Stimulated activated CD8-positive, alpha-beta memory T cell treated with anti-CD3 and anti-CD28 coated beads, Interleukin-12 subunit alpha, Interleukin-12 subunit beta, amount 100 ng/mL, for 24 hours (primary cell): ENCODE measurements around the gene ADM5.

ENCODE experiments used
- DNase-seq: peaks from one replicate; pipeline ENCODE4 v3.0.0-alpha.2; 2020; ENCODE audit errors: extremely low read depth

Gene ADM5

DNA sequence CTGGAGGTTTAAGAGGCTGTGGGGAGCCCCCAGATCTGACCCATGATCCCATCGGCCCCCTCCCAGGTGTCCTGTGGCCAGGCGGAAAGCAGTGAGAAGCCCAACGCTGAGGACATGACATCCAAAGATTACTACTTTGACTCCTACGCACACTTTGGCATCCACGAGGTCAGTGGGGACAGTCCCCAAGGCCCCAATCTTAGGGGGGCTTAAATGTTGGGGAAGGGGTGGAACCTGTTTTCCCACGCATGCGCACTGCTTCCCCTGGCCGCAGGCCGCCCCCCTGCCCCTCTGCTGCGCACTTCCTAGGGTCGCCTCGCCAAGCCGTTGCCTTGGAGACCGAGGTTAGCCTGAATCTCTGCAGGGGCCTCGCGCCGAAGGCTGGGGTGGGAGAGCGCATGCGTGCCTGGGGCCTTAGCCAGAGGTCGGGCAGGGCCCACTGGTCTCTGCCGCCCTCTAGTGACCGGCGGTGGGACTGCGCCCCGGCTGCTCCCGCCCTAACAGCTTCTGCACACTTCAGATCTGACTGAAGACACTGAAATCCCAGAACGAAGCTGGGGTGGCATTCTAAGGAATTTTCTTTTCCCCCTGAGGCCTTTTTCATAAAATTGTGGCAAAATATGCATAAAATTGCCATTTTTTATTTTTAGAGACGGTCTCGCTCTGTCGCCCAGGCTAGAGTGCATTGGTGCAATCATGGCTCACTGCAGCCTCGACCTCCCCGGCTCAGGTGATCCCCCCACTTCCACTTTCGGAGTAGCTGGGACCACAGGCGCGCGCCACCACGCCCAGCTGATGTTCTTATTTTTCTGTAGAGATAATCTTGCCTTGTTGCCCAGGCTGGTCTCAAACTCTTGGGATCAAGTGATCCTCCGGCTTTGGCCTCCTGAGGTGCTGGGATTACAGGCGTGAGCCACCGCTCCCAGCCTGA lies 8.7 kb upstream of the ADM5 start:
- DNase-seq = peak; percentile 87

DNA sequence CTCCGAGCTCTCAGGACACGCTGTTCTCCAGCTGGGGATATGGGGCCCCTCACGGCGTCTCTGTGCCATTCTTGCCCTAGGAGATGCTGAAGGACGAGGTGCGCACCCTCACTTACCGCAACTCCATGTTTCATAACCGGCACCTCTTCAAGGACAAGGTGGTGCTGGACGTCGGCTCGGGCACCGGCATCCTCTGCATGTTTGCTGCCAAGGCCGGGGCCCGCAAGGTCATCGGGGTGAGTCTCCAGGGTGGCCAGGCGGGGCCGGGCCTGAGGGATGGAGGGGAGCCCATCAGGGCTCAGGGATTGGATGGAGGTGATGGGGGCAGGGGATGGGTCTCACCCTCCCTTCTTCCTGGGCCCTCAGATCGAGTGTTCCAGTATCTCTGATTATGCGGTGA lies 7.6 kb upstream of the ADM5 start:
- no peak for DNase-seq

DNA sequence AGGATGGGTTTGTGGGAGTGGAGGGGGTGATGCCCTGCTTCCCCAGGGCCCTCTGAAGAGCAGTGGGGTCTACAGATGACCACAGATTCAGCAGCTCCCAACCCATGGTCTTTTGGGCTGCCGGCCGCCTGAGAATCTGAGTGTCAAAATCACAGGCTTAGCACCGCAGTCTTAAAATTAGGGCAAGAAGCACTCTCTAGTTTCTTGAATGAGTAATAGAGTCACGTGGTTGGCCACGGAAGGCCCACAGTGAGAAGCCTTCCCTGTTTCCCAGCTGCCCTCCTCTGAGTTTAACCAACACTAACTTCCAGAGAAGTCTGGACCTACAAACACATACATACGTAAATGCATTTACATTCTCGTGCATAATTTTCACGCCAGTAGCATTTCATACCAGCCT lies 7.1 kb upstream of the ADM5 start:
- no peak for DNase-seq

DNA sequence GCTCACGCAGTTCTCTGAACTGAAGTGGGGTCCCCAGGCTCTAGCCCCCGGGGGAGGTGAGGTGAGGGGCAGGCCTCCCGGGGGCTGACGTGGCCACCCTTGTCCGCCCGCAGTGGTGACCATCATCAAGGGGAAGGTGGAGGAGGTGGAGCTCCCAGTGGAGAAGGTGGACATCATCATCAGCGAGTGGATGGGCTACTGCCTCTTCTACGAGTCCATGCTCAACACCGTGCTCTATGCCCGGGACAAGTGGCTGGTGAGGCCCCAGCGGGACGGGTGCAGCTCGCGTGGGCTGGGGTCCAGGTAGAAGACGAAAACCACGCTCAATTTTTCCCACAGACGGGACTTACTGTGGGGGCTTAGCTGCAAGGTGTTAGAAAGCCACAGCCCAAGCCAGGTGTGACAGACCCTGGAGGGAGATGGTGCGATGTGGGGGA lies 5.6 kb upstream of the ADM5 start:
- DNase-seq = no peak

DNA sequence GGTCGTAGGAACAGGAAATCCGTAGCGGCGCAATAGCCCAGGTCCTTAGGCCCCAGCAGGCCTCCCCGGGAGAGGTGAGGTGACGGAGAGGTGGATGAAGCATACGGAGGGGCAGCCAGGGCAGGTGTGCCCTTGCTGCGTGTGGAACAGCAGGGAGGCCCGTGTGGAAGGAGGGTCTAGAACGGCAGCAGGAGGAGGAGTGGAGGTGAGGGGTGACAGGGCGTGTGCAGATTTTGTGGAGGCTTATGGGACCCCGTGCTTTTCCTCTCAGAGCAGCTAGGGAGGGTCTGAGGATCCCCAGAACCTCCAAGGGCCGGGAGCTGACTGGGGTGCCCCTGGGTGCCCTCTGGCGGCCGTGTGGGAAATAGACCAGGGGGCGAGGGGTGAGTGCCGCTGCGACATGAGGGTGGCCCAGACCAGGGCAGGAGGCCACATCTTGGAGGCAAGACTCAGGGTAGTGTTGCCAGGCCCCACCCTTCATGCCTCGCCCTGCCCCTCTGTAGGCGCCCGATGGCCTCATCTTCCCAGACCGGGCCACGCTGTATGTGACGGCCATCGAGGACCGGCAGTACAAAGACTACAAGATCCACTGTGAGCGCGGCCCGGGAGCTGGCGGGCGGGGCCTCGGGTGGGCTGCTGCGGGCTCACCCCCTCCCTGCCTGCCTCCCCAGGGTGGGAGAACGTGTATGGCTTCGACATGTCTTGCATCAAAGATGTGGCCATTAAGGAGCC lies 5.0 kb upstream of the ADM5 start:
- DNase-seq = no peak

DNA sequence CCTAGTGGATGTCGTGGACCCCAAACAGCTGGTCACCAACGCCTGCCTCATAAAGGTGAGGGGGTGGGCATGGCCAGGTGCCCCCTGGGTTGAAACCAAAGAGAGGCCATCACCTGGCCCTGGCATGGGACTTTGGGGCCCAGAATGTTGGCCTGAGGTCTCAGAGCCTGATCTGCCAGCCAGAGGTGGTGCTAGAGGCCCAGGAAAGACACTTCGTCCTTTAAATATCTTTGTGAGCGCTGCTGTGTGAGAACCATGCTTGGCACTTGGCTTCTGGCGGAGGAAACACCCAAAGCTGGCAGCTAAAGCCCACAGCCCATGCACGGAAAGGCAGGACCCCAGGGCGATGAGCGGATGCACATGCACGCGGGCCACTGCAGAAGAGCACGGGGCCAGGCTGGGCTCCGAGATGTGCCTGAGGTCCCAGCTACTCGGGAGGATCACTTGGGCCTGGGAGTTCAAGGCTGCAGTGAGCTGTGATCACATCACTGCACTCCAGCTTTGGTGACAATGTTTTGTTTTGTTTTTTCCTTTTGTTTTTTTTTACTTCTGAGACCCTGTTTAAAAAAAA lies 4.3 kb upstream of the ADM5 start:
- DNase-seq = no peak

DNA sequence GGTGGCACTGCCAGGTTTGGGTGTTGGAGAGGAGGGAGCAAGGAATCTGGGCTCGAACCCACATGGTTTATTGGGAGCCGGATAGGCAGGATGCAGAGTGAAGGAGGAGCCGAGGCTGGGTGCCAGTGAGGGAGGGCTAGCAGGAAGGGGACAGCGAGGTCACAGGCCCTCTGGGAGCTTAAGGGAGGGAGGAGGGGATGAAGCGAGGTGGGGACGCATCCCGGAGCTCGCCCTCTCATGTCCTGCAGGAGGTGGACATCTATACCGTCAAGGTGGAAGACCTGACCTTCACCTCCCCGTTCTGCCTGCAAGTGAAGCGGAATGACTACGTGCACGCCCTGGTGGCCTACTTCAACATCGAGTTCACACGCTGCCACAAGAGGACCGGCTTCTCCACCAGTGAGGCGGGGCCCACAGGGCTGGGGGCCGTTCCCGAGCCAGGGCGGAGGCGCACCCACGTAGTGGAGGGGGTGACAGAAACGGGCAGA lies 3.5 kb upstream of the ADM5 start:
- no peak for DNase-seq

DNA sequence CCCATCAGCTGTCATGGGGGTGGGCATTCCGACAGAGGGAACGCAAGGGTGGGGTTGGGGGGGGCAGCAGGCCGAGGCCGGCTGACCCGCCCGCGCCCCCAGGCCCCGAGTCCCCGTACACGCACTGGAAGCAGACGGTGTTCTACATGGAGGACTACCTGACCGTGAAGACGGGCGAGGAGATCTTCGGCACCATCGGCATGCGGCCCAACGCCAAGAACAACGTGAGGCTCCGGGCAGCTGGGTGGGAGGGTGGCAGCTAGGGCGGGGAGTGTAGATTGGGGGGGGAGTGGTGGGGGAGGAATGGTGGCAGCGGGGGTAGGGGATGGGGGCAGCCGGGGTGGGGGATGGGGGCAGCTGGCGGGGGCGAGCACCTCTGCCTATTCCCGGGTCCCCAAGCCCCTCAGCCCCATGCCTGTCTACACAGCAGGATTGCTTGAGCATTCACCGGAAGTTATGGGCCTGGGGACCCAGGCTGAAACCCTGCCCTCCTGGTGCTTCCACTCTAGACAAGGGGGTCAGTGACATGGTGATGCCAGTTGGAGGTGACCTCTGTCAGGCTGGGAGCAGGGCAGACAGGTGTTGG lies 2.8 kb upstream of the ADM5 start:
- no peak for DNase-seq

DNA sequence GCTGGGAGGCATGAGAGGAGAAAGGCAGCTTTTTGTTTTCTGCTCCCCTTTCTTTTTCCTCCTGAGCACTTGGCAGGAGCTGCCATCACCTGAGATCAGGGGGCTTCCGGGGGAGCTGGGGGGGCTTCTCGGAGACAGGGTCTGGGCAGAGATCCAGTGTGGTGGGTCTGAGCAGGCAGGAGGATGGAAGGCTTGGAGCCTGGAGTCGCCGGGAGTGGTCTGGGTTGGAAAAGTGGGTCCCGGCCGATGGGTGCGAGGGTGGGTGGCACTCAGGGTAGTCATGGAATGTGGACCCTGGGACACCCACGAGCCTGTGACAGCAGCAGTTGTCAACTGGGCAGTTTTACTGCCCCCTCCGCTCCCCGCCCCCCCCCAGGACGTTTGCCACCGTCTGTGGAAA lies 2.2 kb upstream of the ADM5 start:
- no peak for DNase-seq

DNA sequence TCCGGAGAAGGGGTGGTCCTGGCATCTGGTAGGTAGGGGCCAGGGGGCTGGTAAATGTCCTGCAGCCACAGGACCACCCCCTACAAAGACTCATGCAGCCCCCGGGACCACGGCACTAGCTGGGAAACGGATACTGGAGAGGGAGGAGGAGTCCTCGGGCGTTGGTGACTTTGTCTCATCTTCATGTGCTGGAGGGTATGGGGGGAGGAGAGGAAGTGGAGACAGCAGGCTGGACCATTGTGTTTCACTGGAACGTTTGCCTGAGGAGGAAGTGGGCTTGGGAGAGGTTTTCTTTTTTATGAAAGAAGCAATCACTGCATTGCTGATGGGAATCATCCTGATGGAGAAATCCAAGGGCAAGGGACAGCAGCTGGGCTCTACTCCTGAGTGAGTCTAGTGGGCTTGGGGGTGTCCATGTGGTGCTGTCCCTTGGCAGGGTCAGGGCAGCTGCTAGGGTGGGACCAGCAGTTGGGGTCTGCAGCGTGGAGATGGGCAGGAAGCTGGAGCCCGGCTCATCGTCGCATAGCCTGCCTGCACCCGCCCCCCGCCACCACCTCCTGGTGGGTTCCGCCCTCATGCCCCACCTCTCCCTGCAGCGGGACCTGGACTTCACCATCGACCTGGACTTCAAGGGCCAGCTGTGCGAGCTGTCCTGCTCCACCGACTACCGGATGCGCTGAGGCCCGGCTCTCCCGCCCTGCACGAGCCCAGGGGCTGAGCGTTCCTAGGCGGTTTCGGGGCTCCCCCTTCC lies 1.7 kb upstream of the ADM5 start:
- no peak for DNase-seq

DNA sequence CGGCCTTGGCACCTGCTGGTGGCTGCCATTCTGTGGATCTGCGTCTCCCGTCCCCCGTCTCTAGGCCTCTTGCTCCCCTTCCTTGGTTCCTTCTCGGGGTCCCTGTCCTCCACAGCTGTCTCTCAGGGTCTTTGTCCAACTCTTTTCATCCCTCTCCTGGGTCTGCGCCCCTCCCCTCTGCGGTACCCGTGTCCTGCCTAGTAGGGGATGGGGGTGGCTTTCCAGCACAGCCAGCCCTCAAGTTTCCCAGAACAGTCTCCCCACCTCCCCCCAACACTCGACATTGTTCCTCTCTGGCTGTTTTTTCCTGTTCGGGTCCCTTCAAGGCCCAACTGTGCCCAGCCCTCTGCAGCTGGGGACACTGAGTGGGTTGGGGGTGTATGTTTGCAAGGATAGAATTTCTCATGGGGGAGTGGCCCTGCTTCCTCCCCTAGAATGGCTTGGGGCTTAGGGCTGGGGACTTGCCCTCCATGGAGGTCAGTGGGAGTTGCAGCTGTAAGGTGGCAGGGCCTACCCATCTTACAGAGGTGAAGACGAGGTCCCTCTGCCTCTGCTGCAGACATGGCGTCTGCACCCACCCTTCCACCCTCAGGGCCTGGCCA lies 762 bp upstream of the ADM5 start:
- no peak for DNase-seq

DNA sequence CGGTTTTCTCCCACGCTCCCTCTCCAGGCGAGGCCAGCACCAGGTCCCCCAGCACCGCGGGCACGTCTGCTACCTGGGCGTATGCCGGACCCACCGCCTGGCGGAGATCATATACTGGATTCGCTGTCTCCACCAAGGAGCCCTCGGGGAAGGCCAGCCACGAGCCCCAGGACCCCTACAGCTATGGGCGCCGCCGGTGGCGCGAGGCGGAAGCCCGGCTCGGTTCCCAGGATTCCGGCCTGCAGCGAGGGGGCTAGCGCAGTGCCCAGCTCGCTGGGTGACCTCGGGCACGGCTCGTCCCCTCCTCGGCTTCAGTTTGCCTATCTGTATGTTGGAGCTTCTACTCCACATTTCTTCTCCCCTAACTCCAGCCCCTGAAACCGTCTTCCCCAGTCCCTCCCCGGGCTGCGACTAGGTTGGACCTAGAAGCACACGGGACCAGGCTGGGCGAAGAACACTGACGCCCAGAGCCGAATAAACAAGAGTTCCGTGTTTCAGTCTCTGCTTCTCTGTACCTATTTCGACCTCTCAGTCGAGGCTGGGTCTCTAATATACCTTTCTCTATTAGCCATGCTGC lies 773 bp downstream of the ADM5 start:
- DNase-seq = no peak

DNA sequence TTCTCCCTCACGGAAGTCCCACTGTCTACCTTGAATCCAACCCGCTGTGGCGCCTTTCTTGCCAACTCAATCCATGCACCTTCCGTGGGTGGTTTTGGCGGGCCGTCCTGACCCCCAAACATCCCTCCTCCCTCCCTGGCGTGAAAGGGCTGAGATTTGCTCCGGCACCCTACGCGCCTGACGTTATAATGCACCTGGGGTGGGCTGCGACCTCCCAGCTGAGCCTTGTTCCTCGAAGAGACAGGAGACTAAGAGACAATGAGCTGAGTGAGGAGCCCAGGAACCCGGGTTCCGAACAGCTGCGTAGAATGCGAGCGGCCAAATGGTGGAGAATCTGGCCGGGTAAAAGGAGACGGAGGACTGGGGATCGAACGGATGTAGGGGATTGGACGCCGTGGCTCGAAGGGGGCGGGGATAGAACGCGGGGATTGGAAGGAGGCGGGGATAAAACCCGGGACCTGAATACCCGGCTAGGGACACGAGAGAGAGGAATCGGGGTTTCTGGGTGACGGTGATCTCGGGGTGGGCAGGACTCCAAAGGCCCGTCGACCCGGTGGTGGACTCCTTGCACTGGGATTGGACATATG lies 1.4 kb downstream of the ADM5 start, which contains the start of gene CPT1C:
Gene CPT1C (plus strand): TSS at position 461 of the 587 bp plus-strand sequence. CDS start 1,137 bp downstream, outside the sequence.
- no peak for DNase-seq

DNA sequence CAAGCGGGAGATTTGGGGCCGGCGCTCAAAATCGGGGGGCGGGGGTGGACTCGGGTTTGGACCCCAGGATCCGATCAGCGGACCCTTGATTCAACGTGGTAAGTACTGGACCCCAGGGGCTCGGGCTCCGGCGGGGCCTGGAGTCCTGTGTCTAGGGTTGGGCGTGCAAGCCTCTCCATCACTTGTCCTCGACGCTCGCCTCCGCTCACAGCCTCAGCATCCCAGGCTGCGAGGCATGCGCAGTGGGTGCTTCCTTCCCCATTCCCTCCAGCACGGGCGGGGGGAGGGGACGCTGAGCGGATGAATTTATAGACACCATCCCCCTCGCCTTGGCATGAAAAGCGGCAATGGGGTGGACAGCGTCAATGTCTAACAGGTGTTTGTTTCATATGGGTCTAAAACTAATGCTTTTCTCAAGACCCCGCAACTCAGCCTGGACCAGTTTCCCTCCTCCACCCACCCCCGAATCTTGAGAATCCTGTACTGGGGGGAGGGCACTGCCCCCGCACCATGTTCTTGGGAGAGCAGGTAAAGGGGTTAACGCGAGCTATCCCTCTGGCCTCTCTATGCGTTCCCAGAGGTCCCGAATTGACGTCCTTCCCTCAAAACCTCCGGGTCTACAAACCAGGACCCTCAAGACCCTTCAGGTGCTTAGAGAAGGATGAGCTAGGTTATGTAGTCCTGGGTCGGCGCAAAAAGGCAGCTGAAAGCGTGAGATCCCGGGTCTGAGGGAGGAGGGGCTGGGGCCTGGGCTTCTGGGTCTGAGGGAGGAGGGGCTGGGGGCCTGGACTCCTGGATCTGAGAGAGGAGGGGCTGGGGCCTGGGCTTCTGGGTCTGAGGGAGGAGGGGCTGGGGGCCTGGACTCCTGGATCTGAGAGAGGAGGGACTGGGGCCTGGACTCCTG lies 2.1 kb downstream of the ADM5 start:
- no peak for DNase-seq

DNA sequence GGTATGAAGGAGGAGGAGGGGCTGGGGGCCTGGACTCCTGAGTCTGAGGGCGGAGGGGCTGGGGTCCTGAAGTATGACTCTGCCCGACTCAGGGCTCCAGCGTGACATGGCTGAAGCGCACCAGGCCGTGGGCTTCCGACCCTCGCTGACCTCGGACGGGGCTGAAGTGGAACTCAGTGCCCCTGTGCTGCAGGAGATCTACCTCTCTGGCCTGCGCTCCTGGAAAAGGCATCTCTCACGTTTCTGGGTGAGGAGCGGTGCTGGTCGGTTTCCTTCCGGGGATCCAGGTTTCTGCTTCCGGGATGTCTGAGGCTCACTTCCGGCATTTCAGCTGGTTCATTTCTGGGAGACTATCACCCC lies 2.7 kb downstream of the ADM5 start:
- DNase-seq = no peak

DNA sequence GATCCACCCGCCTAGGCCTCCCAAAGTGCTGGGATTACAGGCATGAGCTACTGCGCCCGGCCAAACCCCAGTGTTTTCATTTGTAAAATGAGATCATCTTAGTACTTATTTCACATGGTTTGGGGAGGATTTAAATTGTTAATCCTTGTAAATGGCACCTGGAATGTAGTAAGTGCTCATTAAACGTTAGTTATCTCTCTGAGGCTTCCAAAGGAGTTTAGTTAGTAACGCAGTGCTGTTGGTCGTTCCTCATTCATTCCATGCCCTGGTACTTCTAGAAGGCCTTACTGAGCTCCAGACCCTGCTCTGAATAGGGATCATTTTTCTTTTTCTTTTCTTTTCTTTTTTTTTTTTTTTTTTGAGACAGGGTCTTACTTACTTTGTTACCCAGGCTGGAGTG lies 6.7 kb downstream of the ADM5 start:
- DNase-seq = no peak

DNA sequence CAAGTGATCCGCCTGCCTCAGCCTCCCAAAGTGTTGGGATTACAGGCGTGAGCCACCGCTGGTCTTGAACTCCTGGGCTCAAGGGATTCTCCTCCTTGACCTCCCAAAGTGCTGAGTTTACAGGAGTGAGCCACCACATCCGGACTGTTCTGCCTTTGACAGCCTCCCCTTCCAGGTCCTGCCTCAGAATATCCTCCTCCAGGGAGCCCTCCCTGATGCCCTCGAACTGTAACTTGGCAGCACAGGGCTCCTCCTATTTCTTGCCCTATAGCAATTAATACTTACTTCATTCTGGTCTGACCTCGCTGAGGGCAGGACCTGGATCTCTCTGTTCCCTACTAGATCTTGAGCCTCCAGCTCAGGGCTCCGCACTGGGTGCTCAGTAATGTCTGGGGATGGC lies 7.5 kb downstream of the ADM5 start:
- no peak for DNase-seq

DNA sequence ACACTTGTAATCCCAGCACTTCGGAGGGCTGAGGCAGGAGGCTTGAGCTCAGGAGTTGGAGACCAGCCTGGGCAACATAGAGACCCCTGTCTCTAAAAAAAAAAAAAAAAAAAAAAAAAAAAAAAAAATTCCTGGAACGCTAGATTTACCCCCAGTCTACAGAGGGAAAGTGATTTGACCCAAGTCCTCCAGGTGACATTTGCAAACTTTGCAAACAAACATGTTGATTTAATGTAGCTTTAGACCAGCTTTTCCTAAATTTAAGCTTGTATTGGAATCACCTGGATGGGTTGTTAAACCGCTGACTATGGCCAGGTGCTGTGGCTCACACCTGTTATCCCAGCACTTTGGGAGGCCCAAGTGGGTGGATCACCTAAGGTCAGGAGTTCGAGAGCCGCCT lies 10.0 kb downstream of the ADM5 start:
- DNase-seq = no peak

DNA sequence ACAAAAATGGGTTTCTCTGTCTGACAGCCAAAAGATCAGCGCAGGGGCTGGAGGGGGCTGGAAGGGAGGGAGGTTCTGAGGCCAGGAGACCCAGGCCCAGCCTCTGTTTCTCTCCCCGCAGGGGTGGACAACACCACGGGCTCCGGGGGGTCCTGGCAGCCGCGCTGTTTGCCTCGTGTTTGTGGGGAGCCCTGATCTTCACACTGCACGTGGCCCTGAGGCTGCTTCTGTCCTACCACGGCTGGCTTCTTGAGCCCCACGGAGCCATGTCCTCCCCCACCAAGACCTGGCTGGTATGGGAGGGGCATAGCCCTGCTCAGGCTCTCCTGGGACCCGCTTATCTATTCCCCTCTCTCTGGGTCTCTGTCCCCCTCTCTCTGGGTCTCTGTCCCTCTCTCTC lies 11.2 kb downstream of the ADM5 start:
- DNase-seq = no peak
